NT2/D1 (cell line): Measurements from ENCODE around the gene P2RY13.

Source experiments
- DNase-seq: peaks from one replicate; pipeline ENCODE4 v3.0.0-alpha.2; 2011; ENCODE audit warnings: low read depth, low spot score
- H3K27me3 ChIP-seq: 2 replicates; pipeline ENCODE4 v1.6.0; 2011; ENCODE audit warnings: mild to moderate bottlenecking; ENCODE audit not compliant: insufficient read length, insufficient read depth
- H3K36me3 ChIP-seq: 2 replicates; pipeline ENCODE4 v1.6.1; 2011; ENCODE audit warnings: mild to moderate bottlenecking, low read length, mixed read lengths; ENCODE audit not compliant: insufficient read depth, insufficient read length
- H3K4me1 ChIP-seq: 2 replicates; pipeline ENCODE4 v1.5.1; 2011; ENCODE audit not compliant: insufficient read depth, insufficient read length
- H3K4me3 ChIP-seq: 2 replicates; pipeline ENCODE4 v1.5.1; 2011; ENCODE audit warnings: low read depth; ENCODE audit not compliant: insufficient read length
- H3K9ac ChIP-seq: 2 replicates; pipeline ENCODE4 v1.6.0; 2011; ENCODE audit warnings: low read depth; ENCODE audit not compliant: insufficient read length
- H3K9me3 ChIP-seq: 2 replicates; pipeline ENCODE4 v1.5.1; 2011; ENCODE audit warnings: mild to moderate bottlenecking, low read length; ENCODE audit not compliant: insufficient read depth
- SUZ12 ChIP-seq: IDR thresholded peaks from 2 replicates; pipeline ENCODE4 v1.6.1; 2011; ENCODE audit not compliant: insufficient read length, insufficient read depth; ENCODE audit errors: extremely low read depth
- YY1 ChIP-seq: IDR thresholded peaks from 2 replicates; pipeline ENCODE4 v1.6.1; 2011; ENCODE audit not compliant: insufficient read length, insufficient read depth
- ZNF274 ChIP-seq: IDR thresholded peaks from 2 replicates; pipeline ENCODE4 v1.6.1; 2011; ENCODE audit warnings: mild to moderate bottlenecking, low read depth, low read length

Gene P2RY13

GRCh38 chr3:151357463-151357850 lies 28.1 kb upstream of the P2RY13 start:
- H3K27me3 ChIP-seq = no peaks in the 10 kb centered on the region
- no peaks in the 10 kb centered on the region for H3K9me3 ChIP-seq
- H3K36me3 ChIP-seq = peaks cover 8% of the 10 kb centered on the region
- no peak overlapping the region for H3K9ac ChIP-seq
- no peak for DNase-seq
- H3K4me1 ChIP-seq = no peaks in the 10 kb centered on the region
- TF ChIP-seq SUZ12 (no peak), ZNF274 (no peak), YY1 (no peak)
- H3K4me3 ChIP-seq = no peak overlapping the region

- H3K9ac ChIP-seq = no peak overlapping the region
- H3K4me3 ChIP-seq = no peak overlapping the region
- TF ChIP-seq SUZ12 = no peak
- H3K9me3 ChIP-seq = no peaks in the 10 kb centered on the region
- no peaks in the 10 kb centered on the region for H3K27me3 ChIP-seq
- DNase-seq = no peak
- H3K4me1 ChIP-seq = no peaks in the 10 kb centered on the region
- peaks cover 8% of the 10 kb centered on the region for H3K36me3 ChIP-seq
These were observed 27.6 kb upstream of the P2RY13 start for GRCh38 chr3:151356794-151357462.

- DNase-seq = no peak
- TF ChIP-seq ZNF274 = no peak
- H3K4me1 ChIP-seq = peaks cover 2% of the 10 kb centered on the region
- no peak overlapping the region for H3K9ac ChIP-seq
- H3K36me3 ChIP-seq = peaks cover 4% of the 10 kb centered on the region
- H3K27me3 ChIP-seq = no peaks in the 10 kb centered on the region
- no peaks in the 10 kb centered on the region for H3K9me3 ChIP-seq
- no peak overlapping the region for H3K4me3 ChIP-seq
These were observed 22.3 kb upstream of the P2RY13 start for GRCh38 chr3:151351648-151352047.

GRCh38 chr3:151351219-151351618 lies 21.9 kb upstream of the P2RY13 start:
- peaks cover 2% of the 10 kb centered on the region for H3K4me1 ChIP-seq

GRCh38 chr3:151350656-151351055 lies 21.3 kb upstream of the P2RY13 start:
- peaks cover 2% of the 10 kb centered on the region for H3K4me1 ChIP-seq
- no peaks in the 10 kb centered on the region for H3K9me3 ChIP-seq
- H3K36me3 ChIP-seq = peaks cover under 1% of the 10 kb centered on the region
- H3K27me3 ChIP-seq = no peaks in the 10 kb centered on the region
- DNase-seq = no peak
- no peak overlapping the region for H3K4me3 ChIP-seq
- TF ChIP-seq YY1 = no peak
- no peak for TF ChIP-seq ZNF274
- no peak for TF ChIP-seq SUZ12
- no peak overlapping the region for H3K9ac ChIP-seq

More at GRCh38 chr3:151351219-151351618, 21.9 kb upstream of the P2RY13 start:
- DNase-seq = no peak
- no peaks in the 10 kb centered on the region for H3K9me3 ChIP-seq
- peaks cover 4% of the 10 kb centered on the region for H3K36me3 ChIP-seq
- TF ChIP-seq ZNF274 = no peak
- TF ChIP-seq SUZ12 = no peak
- no peak for TF ChIP-seq YY1
- H3K9ac ChIP-seq = no peak overlapping the region
- H3K27me3 ChIP-seq = no peaks in the 10 kb centered on the region
- H3K4me3 ChIP-seq = no peak overlapping the region

- H3K4me1 ChIP-seq = peaks cover 2% of the 10 kb centered on the region
- H3K4me3 ChIP-seq = no peak overlapping the region
- no peaks in the 10 kb centered on the region for H3K36me3 ChIP-seq
- DNase-seq = no peak
- H3K9me3 ChIP-seq = no peaks in the 10 kb centered on the region
- no peak overlapping the region for H3K9ac ChIP-seq
- TF ChIP-seq SUZ12 (no peak), ZNF274 (no peak), YY1 (no peak)
- no peaks in the 10 kb centered on the region for H3K27me3 ChIP-seq
These were observed 18.1 kb upstream of the P2RY13 start for GRCh38 chr3:151347432-151347831.

- no peaks in the 10 kb centered on the region for H3K9me3 ChIP-seq
- H3K4me3 ChIP-seq = no peak overlapping the region
- no peak for DNase-seq
- TF ChIP-seq YY1 = no peak
- no peak for TF ChIP-seq ZNF274
- no peak for TF ChIP-seq SUZ12
- peaks cover 2% of the 10 kb centered on the region for H3K4me1 ChIP-seq
- no peaks in the 10 kb centered on the region for H3K36me3 ChIP-seq
- no peak overlapping the region for H3K9ac ChIP-seq
- no peaks in the 10 kb centered on the region for H3K27me3 ChIP-seq
These were observed 16.9 kb upstream of the P2RY13 start for GRCh38 chr3:151346292-151346691.

GRCh38 chr3:151345859-151346258 lies 16.5 kb upstream of the P2RY13 start:
- DNase-seq = no peak
- Histone ChIP-seq H3K27me3 (no peaks in the 10 kb centered on the region), H3K9ac (no peak overlapping the region), H3K4me3 (no peak overlapping the region), H3K36me3 (no peaks in the 10 kb centered on the region), H3K4me1 (peaks cover 2% of the 10 kb centered on the region), H3K9me3 (no peaks in the 10 kb centered on the region)
- no peak for TF ChIP-seq SUZ12
- TF ChIP-seq ZNF274 = no peak
- no peak for TF ChIP-seq YY1
